ENCODE results near the gene WASF1. TPM values are rescaled to one million over a fixed set of nuclear protein-coding genes. Genes with fewer than 3 reads are reported as not detected.

Gene WASF1
- total RNA-seq, 1 donor from 2014 or later = 81.1 TPM

- Mint-ChIP-seq H3K9me3 (no peaks in the 10 kb centered on the region), H3K36me3 (no peaks in the 10 kb centered on the region), H3K27ac (no peak overlapping the region), H3K27me3 (ENCODE audit: insufficient read depth, low read depth) (peaks cover 9% of the 10 kb centered on the region), H3K4me1 (peaks cover 32% of the 10 kb centered on the region), H3K4me3 (no peak overlapping the region)
- DNase-seq (ENCODE audit: low spot score) = no peak
- TF ChIP-seq EZH2 (IDR thresholded peaks at IDR 0.05) = no peak
- TF ChIP-seq CTCF (IDR thresholded peaks at IDR 0.05) = no peak
- no peak for TF ChIP-seq EZH2phosphoT487 (IDR thresholded peaks at IDR 0.05)
- Histone ChIP-seq H3K36me3 (no peaks in the 10 kb centered on the region), H3K27ac (no peak overlapping the region), H3K27me3 (no peaks in the 10 kb centered on the region), H3F3A (ENCODE audit: low read depth) (peaks cover 3% of the 10 kb centered on the region), H2AFZ (replicated peaks) (peak overlapping the region; percentile 32), H3K4me2 (no peak overlapping the region), H3K79me2 (ENCODE audit: low read depth) (no peaks in the 10 kb centered on the region), H3K9me3 (ENCODE audit: low read depth) (no peaks in the 10 kb centered on the region), H3K4me1 (peaks cover 12% of the 10 kb centered on the region), H3K9ac (no peak overlapping the region), H3K4me3 (no peak overlapping the region), H4K20me1 (ENCODE audit: low read depth) (no peaks in the 10 kb centered on the region)
Measured at GRCh38 chr6:110055387-110055735, 124.1 kb downstream of the WASF1 start.

GRCh38 chr6:110054664-110055386 lies 124.6 kb downstream of the WASF1 start:
- no peaks in the 10 kb centered on the region for H3K36me3 Mint-ChIP-seq
- H3K4me3 ChIP-seq = no peak overlapping the region
- no peaks in the 10 kb centered on the region for H3K9me3 Mint-ChIP-seq
- peaks cover 12% of the 10 kb centered on the region for H3K4me1 ChIP-seq
- no peaks in the 10 kb centered on the region for H3K27me3 ChIP-seq
- H3K27me3 Mint-ChIP-seq (ENCODE audit: insufficient read depth, low read depth) = peaks cover 9% of the 10 kb centered on the region
- no peak overlapping the region for H3K9ac ChIP-seq
- H3K9me3 ChIP-seq (ENCODE audit: low read depth) = no peaks in the 10 kb centered on the region
- no peaks in the 10 kb centered on the region for H3K36me3 ChIP-seq
- H3K27ac Mint-ChIP-seq = no peak overlapping the region
- peaks cover 32% of the 10 kb centered on the region for H3K4me1 Mint-ChIP-seq
- H3K79me2 ChIP-seq (ENCODE audit: low read depth) = no peaks in the 10 kb centered on the region
- TF ChIP-seq EZH2 (IDR thresholded peaks at IDR 0.05) = no peak
- TF ChIP-seq CTCF (IDR thresholded peaks at IDR 0.05) = no peak
- no peak for TF ChIP-seq EZH2phosphoT487 (IDR thresholded peaks at IDR 0.05)
- H4K20me1 ChIP-seq (ENCODE audit: low read depth) = no peaks in the 10 kb centered on the region
- no peak overlapping the region for H3K27ac ChIP-seq
- no peak overlapping the region for H3K4me3 Mint-ChIP-seq
- no peak overlapping the region for H3K4me2 ChIP-seq
- no peak overlapping the region for H2AFZ ChIP-seq (replicated peaks)
- DNase-seq (ENCODE audit: low spot score) = no peak
- peaks cover 3% of the 10 kb centered on the region for H3F3A ChIP-seq (ENCODE audit: low read depth)

GRCh38 chr6:110053395-110054240 lies 125.9 kb downstream of the WASF1 start:
- peak overlapping the region; percentile 48 for H3K4me2 ChIP-seq

More at GRCh38 chr6:110053395-110054240, 125.9 kb downstream of the WASF1 start:
- Histone ChIP-seq H3K79me2 (ENCODE audit: low read depth) (no peaks in the 10 kb centered on the region), H3F3A (ENCODE audit: low read depth) (peaks cover 3% of the 10 kb centered on the region), H3K4me1 (peaks cover 12% of the 10 kb centered on the region), H3K4me3 (no peak overlapping the region), H3K27ac (no peak overlapping the region), H2AFZ (replicated peaks) (peak overlapping the region; percentile 88), H3K36me3 (no peaks in the 10 kb centered on the region), H3K9me3 (ENCODE audit: low read depth) (no peaks in the 10 kb centered on the region), H3K27me3 (no peaks in the 10 kb centered on the region), H4K20me1 (ENCODE audit: low read depth) (no peaks in the 10 kb centered on the region), H3K9ac (no peak overlapping the region)
- DNase-seq (ENCODE audit: low spot score) = peak; percentile 82
- no peak overlapping the region for H3K27ac Mint-ChIP-seq
- no peaks in the 10 kb centered on the region for H3K36me3 Mint-ChIP-seq
- TF ChIP-seq EZH2phosphoT487 (IDR thresholded peaks at IDR 0.05) = no peak
- peak; percentile 89 for TF ChIP-seq CTCF (IDR thresholded peaks at IDR 0.05)
- peaks cover 9% of the 10 kb centered on the region for H3K27me3 Mint-ChIP-seq (ENCODE audit: insufficient read depth, low read depth)
- H3K9me3 Mint-ChIP-seq = no peaks in the 10 kb centered on the region
- peaks cover 32% of the 10 kb centered on the region for H3K4me1 Mint-ChIP-seq
- H3K4me3 Mint-ChIP-seq = no peak overlapping the region

All from neural progenitor cell (in vitro differentiated cells).